Fibroblast of pulmonary artery (primary cell): ENCODE measurements around the gene SPTAN1.
"Not testable (repeated sequence)": the region's sequence is repeated elsewhere in the genome, so short reads cannot be mapped to it uniquely, and the experiment has no call there.

Source experiments
- DNase-seq: peaks from one replicate; pipeline ENCODE4 v3.0.0-alpha.2; 2010; ENCODE audit warnings: low read depth
- H3K4me3 ChIP-seq: replicated peaks from 2 replicates; pipeline ENCODE4 v1.5.1; 2011; ENCODE audit warnings: low read depth, mild to moderate bottlenecking, control low read depth, low read length, moderate library complexity
- CTCF ChIP-seq: IDR thresholded peaks from 2 replicates; pipeline ENCODE4 v1.5.1; 2011; ENCODE audit warnings: mild to moderate bottlenecking, control low read depth, low read length, inconsistent platforms; ENCODE audit errors: missing control alignments

SPTAN1 gene

DNA sequence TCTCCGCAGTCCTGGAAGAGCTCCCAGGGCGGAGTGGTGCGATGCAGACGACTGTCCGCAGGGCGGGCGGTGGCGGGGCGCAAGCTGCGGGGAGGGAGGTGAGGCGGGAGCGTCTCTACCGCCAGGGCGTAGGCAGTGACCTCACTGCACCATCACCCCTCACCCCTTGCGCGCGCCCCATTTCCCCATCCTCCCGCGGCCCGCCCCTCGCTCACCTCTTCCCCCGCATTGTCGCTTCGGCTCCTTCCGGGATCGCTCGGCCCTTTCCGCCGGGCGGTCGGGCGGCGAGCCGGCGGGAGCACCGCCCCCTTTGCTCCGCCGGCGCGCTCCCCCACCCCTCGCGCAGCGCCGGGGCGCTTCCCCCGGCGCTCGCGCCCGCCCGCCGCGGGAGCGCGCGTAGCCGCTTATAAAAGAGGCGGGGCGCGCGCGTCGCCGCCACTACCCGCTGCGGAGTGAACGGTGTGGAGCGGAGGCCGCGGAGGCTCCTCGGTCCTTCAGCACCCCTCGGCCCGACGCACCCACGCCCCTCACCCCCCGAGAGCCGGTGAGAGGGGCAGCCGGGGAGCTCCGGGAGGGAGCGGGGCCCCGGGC lies at the start of gene SPTAN1:
TSS of gene SPTAN1 (plus strand) at position 435 of the 591 bp plus-strand sequence. CDS start 14,154 bp downstream, outside the sequence.
- H3K4me3 ChIP-seq: peak within 1 kb of the TSS; percentile 87
- TF ChIP-seq CTCF: no peak
- peak; percentile 89 for DNase-seq

DNA sequence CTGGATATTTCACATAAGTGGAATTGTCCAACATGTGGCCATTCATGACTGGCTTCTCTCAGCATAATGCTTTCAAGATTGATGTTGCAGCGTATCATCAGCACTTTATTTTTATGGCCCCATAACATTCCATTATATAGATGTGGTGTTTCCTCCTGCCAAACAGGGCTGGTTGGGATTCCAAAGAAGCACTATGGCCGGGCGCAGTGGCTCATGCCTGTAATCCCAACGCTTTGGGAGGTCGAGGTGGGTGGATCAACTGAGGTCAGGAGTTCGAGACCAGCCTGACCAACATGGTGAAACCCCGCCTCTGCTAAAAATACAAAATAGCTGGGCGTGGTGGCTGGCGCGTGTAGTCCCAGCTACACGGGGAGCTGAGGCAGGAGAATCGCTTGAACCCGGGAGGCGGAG lies 49.0 kb upstream of the SPTAN1 start:
- H3K4me3 ChIP-seq: not testable (repeated sequence)

DNA sequence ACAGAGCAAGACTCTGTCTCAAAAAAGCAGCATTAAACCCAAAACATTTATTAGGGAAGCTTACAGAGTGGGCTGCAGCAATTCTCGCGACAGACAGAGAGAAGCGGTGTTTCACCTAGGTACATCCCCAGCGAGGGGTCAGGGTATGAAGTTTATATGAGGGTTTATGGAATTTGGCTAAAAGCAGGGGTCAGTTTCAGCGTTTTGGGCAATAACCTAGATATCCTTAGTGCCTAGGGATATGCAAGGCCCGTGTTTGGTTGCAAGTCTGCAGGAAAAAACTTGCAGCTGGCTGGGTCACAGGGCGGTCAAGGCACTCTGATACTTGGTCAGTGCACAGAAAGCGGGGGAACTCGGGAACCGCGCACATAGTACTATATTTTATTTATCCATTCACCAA lies 48.5 kb upstream of the SPTAN1 start:
- TF ChIP-seq CTCF: no peak
- DNase-seq: peak; percentile 21
- H3K4me3 ChIP-seq: peak overlapping the region; percentile 71

More for the DNA sequence above, 49.0 kb upstream of the SPTAN1 start:
- DNase-seq: not testable (repeated sequence)

DNA sequence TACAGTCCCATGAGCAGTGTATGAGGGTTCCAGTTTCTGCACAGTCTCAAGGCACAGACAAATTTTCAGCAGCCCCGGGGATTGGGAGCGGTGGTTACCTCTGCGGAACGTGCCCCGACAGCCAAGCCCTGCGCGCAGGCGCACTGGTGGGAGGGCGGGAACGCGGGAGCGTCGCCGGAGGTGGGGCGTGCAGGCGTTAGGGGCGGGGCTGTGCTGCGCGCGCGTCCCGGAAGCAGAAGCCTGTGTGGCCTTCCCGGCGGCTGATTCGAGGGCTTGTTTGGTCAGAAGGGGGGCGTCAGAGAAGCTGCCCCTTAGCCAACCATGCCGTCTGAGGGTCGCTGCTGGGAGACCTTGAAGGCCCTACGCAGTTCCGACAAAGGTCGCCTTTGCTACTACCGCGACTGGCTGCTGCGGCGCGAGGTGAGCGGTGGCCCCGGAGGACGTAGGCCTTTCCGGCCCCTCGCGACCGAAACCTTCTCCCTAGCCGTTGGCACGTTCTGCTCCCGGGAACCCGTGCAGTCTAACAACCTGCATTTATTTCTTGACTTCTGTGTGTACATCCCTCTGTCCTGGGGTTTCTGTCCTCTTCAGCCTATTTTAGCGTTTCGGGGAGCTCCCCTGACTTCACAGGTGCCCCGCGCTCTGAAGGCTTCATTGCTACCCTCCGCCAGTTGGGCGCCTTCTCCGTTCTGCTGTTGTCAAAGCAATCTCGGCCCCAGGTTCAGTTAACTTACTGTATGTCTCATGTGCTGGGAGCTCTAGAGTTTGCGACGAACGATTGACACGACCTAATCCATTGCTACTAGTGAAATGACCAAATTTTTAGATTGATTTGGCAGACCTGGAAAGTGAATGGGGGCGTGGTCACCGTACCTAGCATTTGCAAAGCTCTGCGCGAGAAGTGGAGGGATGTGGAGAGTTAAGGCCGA lies 47.6 kb upstream of the SPTAN1 start, which contains the start of gene GLE1:
TSS of gene GLE1 (plus strand) at position 235 of the 929 bp plus-strand sequence. CDS start at position 322, 87 bp downstream.
- peak within 1 kb of the TSS; percentile 71 for H3K4me3 ChIP-seq

DNA sequence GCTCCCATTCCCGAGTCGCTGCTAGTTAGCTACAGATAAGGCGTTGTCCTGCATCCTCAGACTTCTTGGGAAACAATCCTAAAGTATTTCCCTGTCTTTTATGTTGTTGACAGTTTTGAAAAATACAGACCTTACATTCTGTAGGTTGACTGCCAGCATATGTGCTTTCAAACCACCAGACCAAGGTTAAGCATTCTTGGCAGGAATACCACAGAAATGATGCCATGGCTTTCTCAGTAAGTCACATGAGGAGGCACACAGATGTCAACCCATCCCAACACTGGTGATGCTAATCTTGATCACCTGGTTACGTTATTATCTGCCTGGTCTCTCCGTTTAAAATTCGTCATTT lies 47.0 kb upstream of the SPTAN1 start:
- H3K4me3 ChIP-seq: peak overlapping the region; percentile 71
- DNase-seq: peak; percentile 31
- no peak for TF ChIP-seq CTCF

More for the DNA sequence above, 47.6 kb upstream of the SPTAN1 start, which contains the start of gene GLE1:
- peak; percentile 92 for DNase-seq
- TF ChIP-seq CTCF: no peak

DNA sequence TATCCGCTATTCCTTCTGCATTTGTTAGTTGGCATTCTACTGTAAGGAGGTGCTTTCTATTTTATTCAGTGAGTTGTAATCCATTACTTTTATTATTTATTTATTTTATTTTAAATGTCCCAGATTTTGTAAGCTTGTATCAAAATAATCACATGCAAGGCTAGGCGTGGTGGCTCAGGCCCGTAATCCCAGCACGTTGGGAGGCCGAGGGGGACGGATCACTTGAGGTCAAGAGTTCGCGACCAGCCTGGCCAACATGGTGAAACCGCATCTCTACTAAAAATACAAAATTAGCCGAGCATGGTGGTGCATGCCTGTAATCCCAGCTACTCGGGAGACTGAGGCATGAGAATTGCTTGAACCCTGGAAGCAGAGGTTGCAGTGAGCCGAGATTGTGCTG lies 46.5 kb upstream of the SPTAN1 start:
- not testable (repeated sequence) for H3K4me3 ChIP-seq

GRCh38 chr9:128512820-128513219 lies 39.6 kb upstream of the SPTAN1 start:
- H3K4me3 ChIP-seq: no peak overlapping the region
- DNase-seq: no peak
- no peak for TF ChIP-seq CTCF

More for the DNA sequence above, 46.5 kb upstream of the SPTAN1 start:
- not testable (repeated sequence) for DNase-seq
